Heart left ventricle (tissue), 16 donors: ENCODE data around the gene SV2B. TPM values are rescaled to one million over a fixed set of nuclear protein-coding genes. Genes with fewer than 3 reads are reported as not detected.
"Not testable (repeated sequence)": the region's sequence is repeated elsewhere in the genome, so short reads cannot be mapped to it uniquely, and the experiment has no call there.

Experiments used
- ATAC-seq, 4 donors: fragments of 200-7000 bp; cut with Tn5 transposase; one replicate each; pipeline ENCODE4 v1.9.1; 2020 to 2022; ENCODE audit warnings: moderate library complexity in 4 of 4, mild to moderate bottlenecking in 3 of 4, moderate number of reproducible peaks in 1 of 4
- DNase-seq, 5 donors: peaks; one replicate each; pipeline ENCODE4 v3.0.0-alpha.2; 2020
- H3K27ac ChIP-seq, 12 donors: fragments of 200-600 bp; sonication (generic) in 4 of 12; one replicate each; pipeline versions ENCODE4 v1.5.0 to v1.8.0; 2016 to 2022; ENCODE audit warnings: mild to moderate bottlenecking in 2 of 12
- H3K27me3 ChIP-seq, 9 donors: fragments of 200-600 bp; sonication (generic) in 2 of 9; one replicate each; pipeline versions ENCODE4 v1.5.1 to v1.8.0; 2016 to 2022; ENCODE audit warnings: mild to moderate bottlenecking in 3 of 9
- H3K36me3 ChIP-seq, 9 donors: fragments of 200-600 bp; sonication (generic) in 2 of 9; one replicate each; pipeline versions ENCODE4 v1.5.0 to v1.8.0; 2018 to 2022; ENCODE audit warnings: mild to moderate bottlenecking in 2 of 9
- H3K4me1 ChIP-seq, 12 donors: fragments of 200-600 bp; sonication (generic) in 4 of 12; one replicate each; pipeline versions ENCODE4 v1.5.0 to v1.8.0; 2016 to 2022; ENCODE audit warnings: mild to moderate bottlenecking in 3 of 12
- H3K4me3 ChIP-seq, 12 donors: fragments of 200-600 bp; sonication (generic) in 4 of 12; one replicate each; pipeline versions ENCODE4 v1.5.0 to v1.8.0; 2017 to 2022; ENCODE audit warnings: mild to moderate bottlenecking in 9 of 12, moderate library complexity in 4 of 12
- H3K9me3 ChIP-seq, 12 donors: fragments of 200-600 bp; sonication (generic) in 4 of 12; one replicate each; pipeline versions ENCODE4 v1.5.0 to v1.8.0; 2016 to 2022; ENCODE audit warnings: mild to moderate bottlenecking in 1 of 12
- CTCF ChIP-seq, 12 donors: fragments of 200-600 bp; sonication (generic) in 4 of 12; IDR thresholded peaks; one replicate each; pipeline versions ENCODE4 v1.5.0 to v1.8.0; 2018 to 2022; ENCODE audit warnings: antibody characterized with exemption in 12 of 12, mild to moderate bottlenecking in 5 of 12
- POLR2A ChIP-seq, 2 donors: fragments of 450-650 bp; IDR thresholded peaks; one replicate each; pipeline ENCODE4 v1.6.1; 2017; ENCODE audit warnings: antibody characterized with exemption in 2 of 2, mild to moderate bottlenecking in 2 of 2, moderate library complexity in 2 of 2
- WGBS, 4 donors: extraction: QIAGEN DNeasy Blood & Tissue Kit in 2 of 4; methylation state at CpG; one replicate each; pipeline versions ENCODE4 v1.1.5 to v1.1.7; 2013 to 2018; 5-methylcytosine and 5-hydroxymethylcytosine counted together
- intact Hi-C, 10 donors: fragments of 100-400 bp; cut with DNase I; formaldehyde crosslinking; loops; one replicate each; pipeline versions ENCODE4 v1.11.1 to v1.14.2; 2022
- polyA plus RNA-seq, 2 donors: library from polyadenylated mRNA; stranded (reverse); fragments of 200-250 nt; gene quantifications; one replicate each; pipeline ENCODE4 v1.2.3, GENCODE V29; 2013
- total RNA-seq, 9 donors: library from RNA; depleted of rRNA in 2 of 9; stranded (reverse); fragments of >200 nt in 2 of 9; fragmentation: NEBNext Ultra II Directional in 3 of 9; extraction: Animal tissue kit (Norgen Biotek cat#: 25700) in 3 of 9; gene quantifications; one replicate each; pipeline versions ENCODE4 v1.1.0 to v1.2.4, GENCODE V29; 2016 to 2023
- donor health status: ischemic (EF 13 %, LVEDD 7.1; RV severe dilation, severe dysfunction).
- donor health status: healthy with polysubstance abuse.
- donor health status: DM: no; HTN: yes; CAD: no.
- donor health status: DM: no; HTN: no; CAD: no.
- donor health status: ischemic (EF 25% LVEDD 6.9; RV normal size, moderate dysfunction).
- donor health status: ischemic (EF 25% LVEDD 5.7; RV mildly dilated, moderate dysfunction).
- donor health status: healthy.
- donor health status: DM: yes; HTN: yes; CAD: no.
- donor health status: ischemic (EF 35%, LVEDD 5.7; RV mildly dilated, moderate dysfunction).
- donor health status: nonischemic (EF 11% LVEDD 7.7; RV severe dilation, severe dysfunction).
- donor health status: DM: yes; HTN: yes; CAD: no.
- donor health status: PGD.
- donor health status: ischemic (EF 29% LVEDD 5.4; RV normal size, mild dysfunction).
- donor health status: nonischemic (EF 23%, LVEDD 6.1; RV moderate dilation, normal function).

Gene SV2B
- total and polyA plus RNA-seq, 11 donors: 0.42 to 23.5 (median 1.9) TPM

GRCh38 chr15:91077029-91077428, 23.0 kb upstream of the SV2B start:
- DNase-seq: no peak

GRCh38 chr15:91093866-91094265, 6.2 kb upstream of the SV2B start:
- intact Hi-C loops, DNase-seq, ATAC-seq, H3K36me3 ChIP-seq, H3K9me3 ChIP-seq, H3K4me3 ChIP-seq, H3K4me1 ChIP-seq, H3K27ac ChIP-seq: not testable (repeated sequence)
- peaks cover 0 to 44% (median 1%) of the 10 kb centered on the region in 9 donors for H3K27me3 ChIP-seq
- WGBS, 4 donors: 78 to 94% (median 87%) methylated on average over 3 to 4 of the region's 4 CpGs

More at GRCh38 chr15:91077029-91077428, 23.0 kb upstream of the SV2B start:
- Histone ChIP-seq H3K36me3 (no peaks in the 10 kb centered on the region), H3K4me1 (no peaks in the 10 kb centered on the region), H3K27ac (no peak overlapping the region), H3K4me3 (no peak overlapping the region), H3K27me3 (no peaks in the 10 kb centered on the region), H3K9me3 (peaks cover 0 to 31% (median 7%) of the 10 kb centered on the region in 12 donors)
- intact Hi-C loops: no loop called here
- no peak for ATAC-seq
- TF ChIP-seq POLR2A (IDR thresholded peaks at IDR 0.05): no peak
- no peak for TF ChIP-seq CTCF (IDR thresholded peaks at IDR 0.05)

DNA sequence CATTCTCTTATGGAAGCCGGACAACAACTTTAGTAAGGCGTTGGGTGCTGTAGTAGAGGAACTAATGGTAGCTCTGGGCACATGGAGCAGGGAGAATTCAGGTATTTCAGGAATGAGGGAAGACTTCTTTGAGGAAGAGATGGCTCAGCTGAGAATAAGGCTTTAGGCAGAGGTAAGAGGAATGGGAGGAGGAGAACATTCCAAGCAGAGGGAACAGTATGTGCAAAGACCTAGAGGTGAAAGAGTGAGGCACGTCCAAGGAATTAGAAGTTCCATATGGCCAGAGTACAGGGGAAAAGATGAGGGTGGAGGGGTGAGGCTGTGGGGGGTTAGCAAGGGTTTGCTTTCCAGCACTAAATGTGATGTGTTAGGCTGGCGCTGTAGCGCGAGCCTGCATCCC, 1.6 kb upstream of the SV2B start:
- WGBS, 4 donors: 92 to 95% (median 94%) methylated on average over 6 of the region's 6 CpGs
- ATAC-seq: no peak
- TF ChIP-seq CTCF (IDR thresholded peaks at IDR 0.05) (no peak), POLR2A (IDR thresholded peaks at IDR 0.05) (no peak)
- peaks cover 0 to 38% (median 22%) of the 10 kb centered on the region in 12 donors for H3K4me1 ChIP-seq
- no peak overlapping the region for H3K4me3 ChIP-seq
- no peak overlapping the region for H3K27ac ChIP-seq
- peaks cover 0 to 8% (median 0%) of the 10 kb centered on the region in 12 donors for H3K9me3 ChIP-seq
- H3K27me3 ChIP-seq: peaks cover 0 to 80% (median 13%) of the 10 kb centered on the region in 9 donors
- intact Hi-C loops: no loop called here
- DNase-seq: no peak
- H3K36me3 ChIP-seq: no peaks in the 10 kb centered on the region

DNA sequence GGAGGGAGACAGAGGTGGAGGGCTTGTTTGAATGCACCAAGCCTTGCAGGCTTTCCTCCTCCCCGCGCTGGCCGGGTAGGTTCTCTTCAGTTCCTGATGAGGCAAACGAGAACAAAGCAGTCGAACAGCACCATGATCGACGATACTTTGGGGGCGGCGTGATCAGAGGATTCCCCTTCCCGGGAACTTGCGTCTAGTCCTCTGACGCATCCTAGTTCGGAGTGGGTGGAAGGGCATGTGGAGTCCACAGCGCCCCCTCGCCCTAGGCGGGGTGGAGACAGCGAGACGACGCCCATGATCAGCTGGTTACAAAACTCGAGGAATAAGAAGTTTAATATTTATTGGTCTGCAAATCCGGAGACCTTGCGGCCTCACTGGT, 452 bp upstream of the SV2B start:
- ATAC-seq (peak in 3 of 4 donors; percentile 38 to 67 (median 57)), DNase-seq (peak; percentile 38 to 64 (median 39))
- Histone ChIP-seq H3K9me3 (peaks cover 0 to 6% (median 0%) of the 10 kb centered on the region in 12 donors), H3K27ac (peak overlapping the region in 4 of 12 donors; percentile 16 to 65 (median 41)), H3K4me3 (peak overlapping the region; percentile 28 to 68 (median 64)), H3K27me3 (peaks cover 0 to 85% (median 13%) of the 10 kb centered on the region in 9 donors), H3K36me3 (no peaks in the 10 kb centered on the region), H3K4me1 (peaks cover 0 to 45% (median 30%) of the 10 kb centered on the region in 12 donors)
- intact Hi-C loops: no loop called here
- no peak for TF ChIP-seq POLR2A (IDR thresholded peaks at IDR 0.05)
- peak in 6 of 12 donors; percentile 11 to 40 (median 28) for TF ChIP-seq CTCF (IDR thresholded peaks at IDR 0.05)
- 1 to 2% (median 2%) methylated on average over 22 of the region's 22 CpGs for WGBS, 4 donors
